ENCODE measurements around the gene PID1.

- no peak for TF ChIP-seq CTCF (conservative IDR thresholded peaks at IDR 0.05; ENCODE audit: low read length)
- no peak for TF ChIP-seq EZH2phosphoT487 (IDR thresholded peaks at IDR 0.05; ENCODE audit: borderline replicate concordance, low read depth, low read length)
Observed at GRCh38 chr2:229314117-229314516, 43.0 kb upstream of the PID1 start.

Data from OCI-LY7 (cell line).